Kidney epithelial cell (primary cell): ENCODE results near the gene BDKRB1. TPM values are rescaled to one million over a fixed set of nuclear protein-coding genes. Genes with fewer than 3 reads are reported as not detected.

Source experiments
- DNase-seq: peaks from one replicate; pipeline ENCODE4 v3.0.0-alpha.2; 2010; ENCODE audit warnings: low read depth
- H3K27me3 ChIP-seq: 2 replicates; pipeline ENCODE4 v1.6.0; 2011; ENCODE audit warnings: low read length; ENCODE audit not compliant: control insufficient read depth, insufficient read depth
- H3K36me3 ChIP-seq: 2 replicates; pipeline ENCODE4 v1.5.1; 2011; ENCODE audit warnings: low read length; ENCODE audit not compliant: control insufficient read depth, insufficient read depth
- H3K4me3 ChIP-seq: 2 replicates; pipeline ENCODE4 v1.5.1; 2011; ENCODE audit warnings: low read depth, mild to moderate bottlenecking, control low read depth, low read length
- CTCF ChIP-seq: IDR thresholded peaks from 2 replicates; pipeline ENCODE4 v1.5.1; 2011; ENCODE audit warnings: mild to moderate bottlenecking, moderate library complexity, low read length, control low read depth, inconsistent platforms; ENCODE audit not compliant: insufficient read depth, poor library complexity, severe bottlenecking
- total RNA-seq: library from RNA; depleted of rRNA; stranded (reverse); fragments of >200 nt; gene quantifications from 2 replicates; pipeline ENCODE4 v1.2.3, GENCODE V29; 2015

The BDKRB1 gene
- total RNA-seq, 1 donor from 2014 or later: 0.17 TPM

- no peaks in the 10 kb centered on the region for H3K27me3 ChIP-seq
- no peak overlapping the region for H3K4me3 ChIP-seq
- peaks cover 2% of the 10 kb centered on the region for H3K36me3 ChIP-seq
- TF ChIP-seq CTCF: no peak
- peak; percentile 93 for DNase-seq
Measured at GRCh38 chr14:96309133-96309895, 53.3 kb downstream of the BDKRB1 start.

- H3K4me3 ChIP-seq: no peak overlapping the region
- no peaks in the 10 kb centered on the region for H3K27me3 ChIP-seq
- H3K36me3 ChIP-seq: peaks cover 2% of the 10 kb centered on the region
- peak; percentile 51 for TF ChIP-seq CTCF
- DNase-seq: no peak
Measured at GRCh38 chr14:96309896-96310330, 53.9 kb downstream of the BDKRB1 start.

GRCh38 chr14:96310906-96311305 lies 54.9 kb downstream of the BDKRB1 start:
- H3K36me3 ChIP-seq: peaks cover 2% of the 10 kb centered on the region
- H3K4me3 ChIP-seq: no peak overlapping the region
- no peak for DNase-seq

More at GRCh38 chr14:96310906-96311305, 54.9 kb downstream of the BDKRB1 start:
- H3K27me3 ChIP-seq: no peaks in the 10 kb centered on the region
- TF ChIP-seq CTCF: no peak

Other genes starting within 250 kb of the BDKRB1 start
- gene C14orf132, start 216.8 kb upstream of the BDKRB1 start, total RNA-seq: 5.6 and 8.4 TPM in 2 replicates
- 0.89 and 1.2 TPM in 2 replicates for gene BDKRB2, start 51.4 kb upstream of the BDKRB1 start, total RNA-seq
- gene ATG2B, start 107.1 kb downstream of the BDKRB1 start, total RNA-seq: 12.0 and 13.1 TPM in 2 replicates
- gene GSKIP, start 107.3 kb downstream of the BDKRB1 start, total RNA-seq: 42.8 and 45.9 TPM in 2 replicates
- gene AK7, start 135.9 kb downstream of the BDKRB1 start, total RNA-seq: 3.7 and 6.5 TPM in 2 replicates
- 100 and 102 TPM in 2 replicates for gene PAPOLA, start 246.2 kb downstream of the BDKRB1 start, total RNA-seq